ENCODE data around the gene CD38.

The CD38 gene

DNA sequence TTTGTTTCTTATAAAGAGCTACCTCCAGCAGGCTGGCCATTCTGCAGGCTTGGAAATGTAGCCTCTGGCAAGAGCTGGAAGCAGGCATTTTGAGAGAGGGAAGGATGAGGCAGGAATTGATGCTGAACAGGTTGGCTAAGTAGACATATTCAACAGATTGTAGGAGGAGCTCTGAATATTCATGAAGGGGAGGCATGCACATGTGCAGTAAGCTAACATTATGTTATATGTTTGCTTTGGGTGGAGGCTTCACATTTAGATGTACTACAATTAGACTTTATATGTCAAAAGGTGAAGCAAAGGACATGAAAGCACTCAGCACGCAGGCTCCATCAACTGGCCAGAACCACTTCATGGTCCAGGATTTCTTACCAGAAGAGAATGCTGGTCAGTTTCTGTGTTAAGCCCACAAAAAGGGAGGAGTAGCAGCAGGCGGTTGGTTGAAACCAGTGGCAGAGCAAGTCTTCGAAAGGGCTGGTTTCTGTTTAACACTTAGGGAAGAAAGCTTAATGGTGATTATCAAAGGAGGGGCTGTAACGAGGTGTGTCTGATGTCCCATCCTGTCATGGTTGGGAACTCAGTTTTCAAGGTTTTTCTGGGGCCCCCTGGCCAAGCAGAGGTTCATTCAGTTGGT lies 105.6 kb downstream of the CD38 start:
- intact Hi-C loops (cut with DNase I) = loop anchor here (5.0 to 10.0 kb wide), 2 partner anchors 119 to 381 kb away; no protein-coding TSS in a partner anchor
- DNase-seq = no peak

DNA sequence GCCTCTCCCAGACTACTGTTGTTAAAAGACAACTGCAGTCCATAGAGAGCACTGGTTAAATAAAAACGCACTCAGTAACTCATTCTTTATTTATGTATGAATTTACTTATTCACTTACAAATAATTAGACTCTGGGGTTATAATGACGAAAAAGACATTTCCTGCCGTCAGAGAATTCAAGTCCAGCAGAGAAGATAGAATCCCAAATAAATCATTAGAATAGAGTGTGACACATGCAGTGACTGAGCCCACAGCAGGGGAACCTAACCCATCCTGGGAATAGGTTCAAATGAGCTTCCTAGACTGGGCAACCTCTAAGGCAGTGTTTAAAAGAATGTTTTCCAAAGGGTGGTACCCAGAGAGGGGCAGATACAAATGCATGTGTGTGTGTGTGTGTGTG lies 106.5 kb downstream of the CD38 start:
- DNase-seq = no peak
- intact Hi-C loops (cut with DNase I) = loop anchor here (5.0 to 10.0 kb wide), 2 partner anchors 118 to 380 kb away; no protein-coding TSS in a partner anchor

DNA sequence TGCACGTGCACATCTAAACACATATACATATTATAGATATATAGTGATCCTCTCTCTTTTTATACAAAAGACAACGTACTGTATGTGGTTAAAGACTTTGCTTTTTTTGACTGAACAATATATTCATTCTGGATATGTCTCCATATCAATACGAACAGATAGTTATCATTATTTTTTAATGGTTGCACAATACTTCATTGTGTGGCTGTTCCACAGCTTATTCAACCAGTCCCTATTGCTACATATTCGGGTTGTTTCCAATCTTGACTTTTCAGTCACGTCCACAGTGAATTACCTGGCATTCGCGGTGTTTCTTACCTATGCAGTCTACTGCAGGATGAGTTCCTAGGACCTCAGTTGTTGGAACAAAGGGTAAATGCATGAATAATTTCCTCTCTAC lies 107.3 kb downstream of the CD38 start:
- no peak for DNase-seq
- intact Hi-C loops (cut with DNase I) = loop anchor here (10.0 kb wide), 1 partner anchor 379 kb away; no protein-coding TSS in a partner anchor

DNA sequence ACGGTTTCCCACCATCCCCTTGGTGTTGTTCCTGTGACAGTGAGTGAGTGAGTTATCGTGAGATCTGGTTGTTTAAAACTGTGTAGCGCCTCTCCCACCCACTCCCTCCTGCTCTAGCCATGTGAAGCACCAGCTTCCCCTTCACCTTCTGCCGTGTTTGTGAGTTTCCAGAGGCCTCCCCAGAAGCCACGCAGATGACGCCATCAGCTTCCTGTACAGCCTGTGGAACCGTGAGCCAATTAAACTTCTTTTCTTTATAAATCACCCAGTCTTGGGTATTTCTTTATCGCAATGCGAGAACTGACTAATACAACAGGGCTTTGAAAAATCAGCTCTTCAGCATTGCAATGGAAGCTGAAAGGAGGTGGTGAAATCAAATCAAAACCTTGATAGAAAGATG lies 110.4 kb downstream of the CD38 start:
- intact Hi-C loops (cut with DNase I) = loop anchor here (10.0 kb wide), 1 partner anchor 376 kb away; no protein-coding TSS in a partner anchor

DNA sequence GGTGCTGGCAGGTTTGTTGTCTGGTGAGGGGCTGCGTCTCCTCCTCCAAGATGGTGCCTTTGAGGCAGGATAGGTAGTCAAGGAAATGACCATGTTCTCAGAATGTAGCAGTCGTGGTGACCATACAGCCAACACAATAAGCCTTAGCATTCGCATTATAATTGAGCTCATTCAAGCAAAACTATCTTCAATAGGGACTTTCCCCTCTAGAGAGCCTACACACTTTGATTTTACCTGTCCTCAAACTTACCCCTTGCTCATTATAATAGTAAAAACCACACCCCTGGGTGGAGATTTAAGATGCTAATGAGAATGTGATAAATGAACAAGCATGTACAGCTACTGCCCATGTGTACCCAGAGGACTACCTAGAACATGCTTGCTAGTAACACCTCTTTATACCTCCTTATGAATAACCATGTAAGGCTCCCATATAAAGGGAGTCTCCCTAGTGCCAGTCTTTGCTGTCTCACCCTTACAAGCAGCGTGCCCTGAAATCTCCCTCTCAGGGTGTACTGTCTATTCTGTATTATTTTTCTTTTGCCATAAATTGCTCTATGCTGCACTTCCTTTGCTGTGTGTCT lies 112.2 kb downstream of the CD38 start:
- DNase-seq = no peak
- intact Hi-C loops (cut with DNase I) = no loop called here

More for the DNA sequence above, 110.4 kb downstream of the CD38 start:
- no peak for DNase-seq

DNA sequence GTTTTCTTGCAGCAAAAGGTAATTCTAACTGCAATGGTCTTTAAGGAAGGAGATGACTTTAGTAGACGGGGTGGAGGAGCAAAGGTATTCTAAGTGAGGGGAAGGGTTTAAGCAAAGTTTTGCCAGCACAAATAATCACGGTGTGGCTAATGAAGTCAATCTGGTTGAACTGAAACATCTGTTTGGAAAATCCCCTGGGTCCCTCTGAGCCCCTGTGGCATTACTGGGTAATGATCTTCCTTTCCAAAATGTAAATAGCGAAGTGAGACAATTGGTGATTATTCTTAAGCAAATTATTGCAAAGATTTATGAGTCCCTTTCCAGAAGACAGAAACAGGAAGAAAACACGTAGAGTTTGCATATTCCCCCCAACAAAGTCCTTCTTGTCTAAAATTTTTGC lies 113.2 kb downstream of the CD38 start:
- intact Hi-C loops (cut with DNase I) = no loop called here

DNA sequence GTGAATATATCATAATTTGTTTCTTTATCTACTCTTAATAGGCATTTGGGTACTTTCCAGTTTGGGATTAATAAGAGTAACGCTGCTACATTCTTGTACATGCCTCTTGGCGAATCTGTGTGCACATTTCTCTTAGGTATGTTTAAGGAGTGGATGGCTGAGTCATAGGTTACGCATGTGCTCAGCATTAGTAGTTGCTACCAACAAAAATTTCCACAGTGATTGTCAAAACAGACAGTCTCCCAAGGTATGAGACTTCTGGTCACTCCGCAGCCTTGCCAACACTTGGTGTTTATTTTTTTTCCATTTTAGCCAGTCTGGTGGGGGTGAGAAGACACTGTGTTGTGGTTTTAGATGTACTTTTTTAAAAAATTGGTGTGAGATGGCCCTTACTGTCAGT lies 115.8 kb downstream of the CD38 start:
- DNase-seq = no peak
- intact Hi-C loops (cut with DNase I) = no loop called here

More for the DNA sequence above, 113.2 kb downstream of the CD38 start:
- DNase-seq = no peak

DNA sequence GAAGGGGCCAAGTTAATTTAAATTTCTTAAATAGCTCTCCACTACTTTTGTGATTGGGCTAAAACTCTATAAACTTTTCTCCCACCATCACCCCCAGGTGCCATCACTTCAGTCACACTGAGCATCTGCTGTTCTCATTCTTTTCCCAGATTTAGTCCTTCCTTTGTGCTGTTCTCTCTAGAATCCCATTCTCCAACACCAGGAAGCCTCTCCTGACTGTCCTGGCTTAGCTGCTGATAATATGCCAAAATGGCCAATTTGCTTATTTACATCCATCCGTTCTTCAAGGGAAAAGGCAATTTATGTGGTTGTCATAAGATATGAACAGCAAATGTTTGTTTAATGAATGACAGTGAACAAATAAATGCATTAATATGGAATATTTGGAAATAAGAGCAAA lies 116.3 kb downstream of the CD38 start:
- DNase-seq = no peak
- intact Hi-C loops (cut with DNase I) = no loop called here

DNA sequence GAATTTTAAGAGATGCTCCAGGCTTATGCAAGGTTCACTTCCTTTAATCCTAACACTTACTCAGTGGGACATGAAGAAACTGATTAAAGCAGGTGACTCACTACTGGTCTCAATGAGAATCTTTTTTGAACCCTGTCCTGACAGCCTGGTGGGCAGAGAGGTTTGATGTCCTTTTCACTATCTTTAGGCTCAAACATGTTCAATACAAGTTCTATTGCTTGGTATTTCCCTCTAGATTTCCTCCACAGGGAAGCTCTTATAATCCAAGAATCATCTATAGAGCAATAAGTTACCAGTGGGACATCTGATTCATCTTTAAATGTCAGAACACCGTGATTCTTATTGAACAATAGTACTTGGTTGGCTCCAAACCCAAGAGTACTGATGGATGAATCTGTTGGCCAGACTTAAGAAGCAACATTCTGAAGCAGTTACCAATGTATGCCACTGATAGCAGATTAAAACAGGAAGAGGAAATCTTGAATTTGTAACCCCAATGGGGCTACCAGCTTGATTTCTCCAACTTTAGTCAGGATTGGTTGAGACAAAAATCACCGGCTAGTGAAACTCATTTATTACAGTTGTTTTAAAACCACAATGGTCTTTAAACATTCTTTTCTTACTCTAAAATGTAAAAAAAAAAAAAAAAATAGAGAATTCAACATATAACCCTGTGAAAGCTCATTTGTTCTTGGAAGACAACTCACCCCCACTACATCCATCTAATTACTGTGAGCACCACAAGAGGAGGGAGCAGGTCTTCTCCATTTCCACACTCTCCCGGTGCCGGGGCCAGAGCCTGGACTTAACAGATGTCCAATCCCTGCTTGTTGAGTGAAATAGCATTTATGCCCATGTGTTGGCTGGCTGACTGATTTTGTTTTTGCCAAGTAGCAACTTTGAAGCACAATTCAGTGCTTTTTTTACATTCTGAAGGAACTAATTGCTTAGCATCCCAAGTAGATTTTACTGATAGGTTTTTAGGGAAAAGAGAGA lies 117.1 kb downstream of the CD38 start:
- DNase-seq = no peak
- intact Hi-C loops (cut with DNase I) = no loop called here

DNA sequence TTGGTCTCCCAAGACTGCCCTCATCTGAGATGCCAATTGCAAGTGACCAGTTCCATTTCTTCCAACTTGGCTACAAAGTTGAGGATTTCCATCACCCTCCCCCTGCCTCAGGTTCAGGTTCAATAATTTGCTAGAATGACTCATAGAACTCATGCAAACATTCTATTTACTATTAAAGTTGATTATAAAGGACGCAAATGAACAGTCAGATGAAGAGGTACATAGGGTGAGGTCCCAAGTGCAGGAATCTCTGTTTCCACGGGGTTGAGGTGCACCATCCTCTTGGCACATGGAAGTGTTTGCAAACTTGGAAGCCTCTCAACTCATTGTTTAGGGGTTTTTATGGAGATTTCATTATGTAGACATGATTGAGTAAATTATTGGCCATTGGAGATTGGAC lies 119.4 kb downstream of the CD38 start:
- no peak for DNase-seq
- intact Hi-C loops (cut with DNase I) = no loop called here

DNA sequence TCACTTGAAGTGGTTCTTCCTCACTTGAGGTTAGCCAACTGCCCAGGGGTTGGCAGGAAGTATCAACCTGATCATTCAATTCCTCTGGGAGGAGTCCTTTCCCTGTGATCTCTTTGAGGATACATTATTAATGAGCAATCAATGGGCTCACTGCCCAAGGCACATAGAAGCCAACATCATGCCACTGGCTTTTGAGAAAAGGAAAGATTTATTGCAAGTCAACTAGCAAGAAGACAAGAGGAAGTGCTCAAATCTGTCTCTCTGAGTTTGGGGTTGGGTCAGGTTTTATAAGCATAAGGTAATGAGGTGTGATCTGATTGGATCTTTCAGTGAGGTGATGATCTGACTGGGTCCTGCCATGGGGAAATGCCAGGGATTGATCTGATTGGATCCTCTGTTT lies 120.8 kb downstream of the CD38 start:
- intact Hi-C loops (cut with DNase I) = no loop called here
- DNase-seq = no peak

DNA sequence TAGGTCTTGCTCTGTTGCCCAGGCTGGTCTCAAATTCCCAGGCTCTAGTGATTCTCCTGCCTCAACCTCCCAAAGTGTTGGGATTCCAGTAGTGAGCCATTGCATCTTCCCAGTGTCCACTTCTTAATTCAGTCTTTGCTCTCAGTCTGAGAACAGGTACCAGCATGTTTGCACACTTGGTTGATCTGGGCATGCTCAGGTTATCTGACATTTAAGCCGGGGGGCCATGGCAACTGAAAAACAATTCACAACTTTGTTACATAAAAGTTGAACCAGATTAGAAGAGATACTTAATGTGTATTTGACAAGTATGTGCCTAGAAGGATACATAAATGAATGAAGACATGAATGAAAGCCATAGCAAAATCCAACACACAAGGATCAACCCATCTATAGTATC lies 121.4 kb downstream of the CD38 start:
- intact Hi-C loops (cut with DNase I) = no loop called here
- DNase-seq = no peak

DNA sequence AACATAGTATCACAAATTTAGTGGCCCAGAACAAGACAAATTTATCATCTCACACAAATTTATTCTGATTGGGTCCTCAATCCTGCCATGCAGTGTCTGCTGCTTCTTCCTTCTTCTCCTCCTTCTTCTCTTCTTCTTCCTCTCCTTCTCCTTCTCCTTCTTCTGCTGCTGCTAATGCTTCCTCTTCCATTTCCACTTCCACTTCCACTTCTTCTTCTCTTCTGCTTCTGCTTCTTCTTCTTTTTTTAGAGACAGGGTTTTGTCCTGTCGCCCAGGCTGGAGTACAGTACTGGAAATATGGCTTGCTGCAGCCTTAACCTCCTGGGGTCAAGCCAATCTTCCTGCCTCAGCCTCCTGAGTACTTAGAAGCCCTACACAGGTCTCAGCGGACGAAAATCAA lies 122.9 kb downstream of the CD38 start:
- no peak for DNase-seq
- intact Hi-C loops (cut with DNase I) = no loop called here

DNA sequence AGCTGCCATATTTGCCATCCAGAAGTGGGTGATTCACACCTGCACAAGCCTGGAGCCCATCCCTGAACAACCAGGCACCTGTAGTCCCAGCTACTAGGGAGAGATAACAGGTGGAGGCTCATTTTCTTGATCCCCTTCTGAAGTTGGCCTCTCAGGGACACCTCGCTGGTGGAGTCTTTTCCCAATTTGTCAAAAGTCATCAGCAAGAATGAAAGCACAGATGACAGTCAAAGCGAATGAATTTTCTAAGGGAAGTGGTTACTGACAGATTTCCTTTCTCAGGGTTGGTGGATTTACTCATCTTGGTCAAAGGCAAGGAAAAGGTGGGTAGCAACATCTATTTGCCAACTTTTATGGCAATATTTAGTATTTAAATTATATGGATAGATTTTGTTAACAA lies 123.9 kb downstream of the CD38 start:
- intact Hi-C loops (cut with DNase I) = no loop called here
- no peak for DNase-seq

DNA sequence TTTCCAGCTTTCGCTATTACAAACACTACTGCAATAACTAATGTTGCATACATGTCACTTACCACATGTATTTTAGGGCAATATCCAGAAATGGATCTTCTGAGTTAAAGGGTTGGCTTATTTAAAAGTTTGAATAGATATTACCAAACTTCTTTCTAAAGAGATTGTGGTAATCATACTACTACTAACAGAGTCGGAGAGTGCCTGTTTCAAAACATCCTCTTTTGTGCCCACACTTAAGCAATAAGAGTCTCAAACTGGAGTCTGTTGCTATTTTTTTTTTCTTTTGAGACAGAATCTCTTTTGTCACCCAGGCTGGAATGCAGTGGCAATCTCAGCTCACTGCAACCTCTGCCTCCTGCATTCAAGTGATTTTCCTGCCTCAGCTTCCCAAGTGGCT lies 124.6 kb downstream of the CD38 start:
- no peak for DNase-seq
- intact Hi-C loops (cut with DNase I) = no loop called here

Data from head of caudate nucleus (tissue), 42 donors.